ENCODE results near the gene ATP2A1.
"Not testable (repeated sequence)": the region's sequence is repeated elsewhere in the genome, so short reads cannot be mapped to it uniquely, and the experiment has no call there.

ATP2A1 gene

DNA sequence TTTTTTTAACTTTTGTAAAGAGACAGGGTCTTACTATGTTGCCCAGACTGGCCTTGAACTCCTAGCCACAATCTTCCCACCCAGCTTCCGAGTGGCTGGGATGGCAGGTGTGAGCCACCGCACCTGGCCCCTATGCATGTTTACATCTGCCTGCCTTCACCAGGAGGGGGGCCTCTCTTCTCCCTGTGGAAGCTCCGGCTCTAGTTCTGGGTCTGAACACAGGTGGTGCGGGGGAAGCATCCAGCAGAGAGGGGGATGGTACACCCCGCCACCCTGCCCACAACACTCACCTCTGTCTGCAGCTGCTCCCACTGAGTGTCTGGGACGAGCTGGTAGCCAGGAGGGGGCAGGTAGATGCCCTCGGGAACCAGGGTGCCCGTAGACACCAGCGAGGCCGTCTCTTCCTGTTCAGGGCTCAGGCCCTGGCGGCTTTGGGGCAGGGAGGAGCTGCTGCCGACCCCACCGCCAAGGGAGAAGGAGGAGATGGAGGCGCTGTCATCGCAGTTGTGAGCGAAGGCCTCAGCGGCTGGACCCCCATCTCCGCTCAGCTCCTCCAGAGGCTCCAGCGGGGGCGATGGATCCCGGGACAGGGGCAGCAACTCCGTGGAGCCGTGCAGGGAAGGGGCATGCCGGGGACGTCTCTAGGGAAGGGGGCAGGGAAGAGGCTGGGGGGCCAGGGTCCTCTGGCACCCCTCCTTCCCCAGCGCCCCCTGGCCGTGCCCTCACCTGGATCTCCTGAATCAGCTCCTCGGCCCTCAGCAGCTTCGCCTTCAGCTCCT, 35.8 kb downstream of the ATP2A1 start:
- DNase-seq, result no peak

GRCh38 chr16:28915181-28915580, 36.9 kb downstream of the ATP2A1 start:
- DNase-seq, result no peak

GRCh38 chr16:28917095-28917494, 38.8 kb downstream of the ATP2A1 start:
- no peak for DNase-seq

DNA sequence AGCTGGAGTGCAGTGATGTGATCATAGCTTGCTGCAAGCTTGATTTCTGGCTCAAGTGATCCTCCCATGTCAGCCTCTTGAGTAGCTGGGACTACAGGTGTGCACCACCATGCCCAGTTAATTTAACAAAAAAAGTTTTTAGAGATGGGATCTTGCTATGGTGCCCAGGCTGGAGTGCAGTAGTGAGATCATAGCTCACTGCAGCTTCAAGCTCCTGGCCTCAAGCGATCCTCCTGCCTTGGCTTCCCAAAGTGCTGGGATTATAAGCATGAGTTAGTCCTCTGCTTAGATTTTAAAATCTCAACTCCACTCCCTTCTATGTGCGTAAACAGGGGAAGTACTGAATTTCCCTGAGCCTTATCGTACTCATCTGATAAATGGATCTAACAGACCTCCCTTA, 40.4 kb downstream of the ATP2A1 start:
- no peak for DNase-seq

GRCh38 chr16:28923231-28923587, 44.9 kb downstream of the ATP2A1 start:
- DNase-seq, result no peak

DNA sequence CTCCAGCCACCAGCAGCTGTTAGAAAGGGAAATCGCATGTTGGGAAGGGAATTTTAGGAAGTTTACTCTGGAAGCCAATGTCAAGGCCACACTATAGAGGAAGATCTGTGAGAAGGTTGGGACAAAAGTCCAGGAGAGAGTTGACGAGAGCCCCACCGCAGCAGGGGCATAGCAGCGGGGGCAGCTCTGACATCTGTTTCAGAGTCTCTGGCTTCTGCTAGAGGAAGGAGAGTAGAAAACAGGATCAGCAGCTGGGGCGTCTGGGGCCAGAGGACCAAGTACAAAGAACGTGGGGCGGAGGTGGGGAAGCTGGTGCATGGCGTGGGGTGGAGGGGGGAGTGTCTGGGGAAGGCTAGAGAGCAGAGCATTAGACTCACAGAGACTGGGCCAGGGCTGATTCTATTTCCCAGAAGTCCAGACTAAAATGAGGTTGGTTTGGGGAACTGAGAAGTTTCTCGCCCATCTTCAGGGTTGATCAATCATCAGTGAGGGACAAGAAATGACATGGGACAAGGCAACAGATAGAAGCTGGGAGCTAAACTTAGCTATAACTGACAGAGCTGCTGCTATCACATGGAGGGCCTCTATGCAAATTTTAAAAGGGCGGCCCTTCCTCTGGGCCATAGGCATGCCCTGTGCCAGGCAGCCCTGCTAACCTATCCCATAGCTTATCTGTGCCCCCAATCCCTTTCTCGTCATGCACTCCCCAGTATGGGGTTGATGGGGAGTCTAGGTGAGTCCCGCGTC, 45.5 kb downstream of the ATP2A1 start:
- DNase-seq, result no peak

- DNase-seq, result no peak
These were observed 46.1 kb downstream of the ATP2A1 start for GRCh38 chr16:28924399-28924761.

- peak; percentile 70 for DNase-seq
These were observed 46.6 kb downstream of the ATP2A1 start, which contains the start of gene RABEP2 for GRCh38 chr16:28924762-28925385. TSS of gene RABEP2 (minus strand) at chr16:28925238. CDS start at chr16:28925163, 75 bp downstream.

GRCh38 chr16:28925386-28926228, 47.3 kb downstream of the ATP2A1 start:
- DNase-seq, result no peak

- not testable (repeated sequence) for DNase-seq
These were observed 48.0 kb downstream of the ATP2A1 start for GRCh38 chr16:28926284-28926683.

- DNase-seq, result no peak
These were observed 49.5 kb downstream of the ATP2A1 start for GRCh38 chr16:28927815-28928214.

DNA sequence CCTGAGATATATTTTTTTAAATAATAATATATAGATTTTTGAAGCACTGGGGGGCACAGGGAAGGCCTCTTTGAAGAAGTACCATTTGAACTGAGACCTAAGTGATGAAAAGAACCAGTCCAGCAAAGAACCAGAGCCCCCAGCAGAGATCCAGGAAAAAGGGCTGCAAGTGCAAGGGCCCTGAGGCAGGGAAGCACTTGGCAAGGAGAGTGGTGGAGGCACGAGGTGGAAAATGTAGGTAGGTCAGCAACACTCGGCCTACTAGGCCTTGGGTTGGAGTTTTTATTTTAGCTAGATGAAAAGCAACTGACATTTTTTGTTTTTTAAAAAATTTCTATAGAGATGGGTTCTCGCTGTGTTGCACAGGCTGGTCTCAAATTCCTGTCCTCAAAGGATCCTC, 51.9 kb downstream of the ATP2A1 start:
- no peak for DNase-seq

GRCh38 chr16:28930652-28931051, 52.4 kb downstream of the ATP2A1 start:
- DNase-seq, result no peak

- no peak for DNase-seq
These were observed 53.5 kb downstream of the ATP2A1 start, which contains the start of gene CD19 for GRCh38 chr16:28931801-28932225. TSS of gene CD19 (plus strand) at chr16:28931971. CDS start at chr16:28932001, 30 bp downstream.

DNA sequence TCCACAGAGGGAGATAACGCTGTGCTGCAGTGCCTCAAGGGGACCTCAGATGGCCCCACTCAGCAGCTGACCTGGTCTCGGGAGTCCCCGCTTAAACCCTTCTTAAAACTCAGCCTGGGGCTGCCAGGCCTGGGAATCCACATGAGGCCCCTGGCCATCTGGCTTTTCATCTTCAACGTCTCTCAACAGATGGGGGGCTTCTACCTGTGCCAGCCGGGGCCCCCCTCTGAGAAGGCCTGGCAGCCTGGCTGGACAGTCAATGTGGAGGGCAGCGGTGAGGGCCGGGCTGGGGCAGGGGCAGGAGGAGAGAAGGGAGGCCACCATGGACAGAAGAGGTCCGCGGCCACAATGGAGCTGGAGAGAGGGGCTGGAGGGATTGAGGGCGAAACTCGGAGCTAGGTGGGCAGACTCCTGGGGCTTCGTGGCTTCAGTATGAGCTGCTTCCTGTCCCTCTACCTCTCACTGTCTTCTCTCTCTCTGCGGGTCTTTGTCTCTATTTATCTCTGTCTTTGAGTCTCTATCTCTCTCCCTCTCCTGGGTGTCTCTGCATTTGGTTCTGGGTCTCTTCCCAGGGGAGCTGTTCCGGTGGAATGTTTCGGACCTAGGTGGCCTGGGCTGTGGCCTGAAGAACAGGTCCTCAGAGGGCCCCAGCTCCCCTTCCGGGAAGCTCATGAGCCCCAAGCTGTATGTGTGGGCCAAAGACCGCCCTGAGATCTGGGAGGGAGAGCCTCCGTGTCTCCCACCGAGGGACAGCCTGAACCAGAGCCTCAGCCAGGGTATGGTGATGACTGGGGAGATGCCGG, 54.3 kb downstream of the ATP2A1 start:
- no peak for DNase-seq

GRCh38 chr16:28933171-28933570, 54.9 kb downstream of the ATP2A1 start:
- DNase-seq, result no peak

GRCh38 chr16:28935346-28935745, 57.1 kb downstream of the ATP2A1 start:
- no peak for DNase-seq

GRCh38 chr16:28935924-28936783, 57.9 kb downstream of the ATP2A1 start:
- no peak for DNase-seq

GRCh38 chr16:28936784-28937155, 58.5 kb downstream of the ATP2A1 start:
- DNase-seq, result no peak

DNA sequence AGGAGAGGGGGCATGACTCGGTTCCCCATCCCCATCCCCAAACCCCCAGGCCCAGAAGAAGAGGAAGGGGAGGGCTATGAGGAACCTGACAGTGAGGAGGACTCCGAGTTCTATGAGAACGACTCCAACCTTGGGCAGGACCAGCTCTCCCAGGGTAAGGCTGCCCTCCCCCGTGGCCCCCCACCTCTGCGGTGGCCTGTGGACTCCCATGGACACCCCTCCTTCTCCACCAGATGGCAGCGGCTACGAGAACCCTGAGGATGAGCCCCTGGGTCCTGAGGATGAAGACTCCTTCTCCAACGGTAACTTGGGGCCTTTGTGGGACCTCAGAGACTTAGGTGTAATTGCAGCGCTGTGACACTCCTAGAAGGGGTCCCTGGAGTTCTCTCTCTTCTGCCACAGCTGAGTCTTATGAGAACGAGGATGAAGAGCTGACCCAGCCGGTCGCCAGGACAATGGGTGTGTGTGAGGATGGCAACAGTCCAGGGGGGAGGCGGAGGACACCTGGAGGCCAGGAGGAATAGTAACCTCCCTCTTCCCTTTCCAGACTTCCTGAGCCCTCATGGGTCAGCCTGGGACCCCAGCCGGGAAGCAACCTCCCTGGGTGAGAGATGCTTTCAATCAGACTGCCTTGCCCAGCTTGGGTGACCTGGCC, 59.1 kb downstream of the ATP2A1 start:
- DNase-seq, result no peak

Data from GOT3 (cell line).